Measurements from ENCODE around the gene CLSTN3. TPM values are rescaled to one million over a fixed set of nuclear protein-coding genes. Genes with fewer than 3 reads are reported as not detected.

CLSTN3 gene
- total RNA-seq, 1 donor from 2014 or later = 132 TPM

DNA sequence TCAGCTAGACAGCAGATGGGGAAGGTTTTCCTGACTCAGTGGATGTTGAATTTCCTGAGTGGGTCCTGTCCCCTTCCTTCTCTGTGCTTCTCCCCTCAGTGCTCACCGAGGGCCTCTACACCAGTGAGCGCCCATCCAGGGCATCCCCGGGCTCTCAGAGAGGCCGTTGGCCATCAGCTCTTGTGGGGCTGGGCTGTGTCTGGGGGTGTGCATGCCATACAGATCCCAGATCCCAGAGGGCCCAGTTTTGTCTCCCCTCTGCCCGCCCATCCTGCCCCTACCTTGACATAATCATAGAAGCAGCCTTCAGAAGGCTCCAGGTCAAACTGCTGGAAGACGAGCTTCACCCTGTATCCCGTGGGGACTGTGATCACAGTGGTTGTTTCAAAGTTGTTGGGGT, 39.0 kb upstream of the CLSTN3 start:
- H3K27ac ChIP-seq = peak overlapping the region; percentile 77 to 79
- H3K36me3 ChIP-seq = peaks cover 20 to 38% of the 10 kb centered on the region in 2 donors
- H3K4me3 ChIP-seq = peak overlapping the region; percentile 51 to 62
- H3K27me3 ChIP-seq = no peaks in the 10 kb centered on the region
- H3K4me1 ChIP-seq = peaks cover 0 to 12% of the 10 kb centered on the region in 2 donors
- no peaks in the 10 kb centered on the region for H3K9me3 ChIP-seq
- intact Hi-C loops (cut with DNase I) = loop anchor here (5.0 kb wide), 1 partner anchor 74 kb away; the partner anchor contains the start of gene LPCAT3
- peak in 1 of 2 donors; percentile 53 for DNase-seq (ENCODE audit: low spot score in 2 of 2)
- no peak for TF ChIP-seq CTCF (IDR thresholded peaks at IDR 0.05)

DNA sequence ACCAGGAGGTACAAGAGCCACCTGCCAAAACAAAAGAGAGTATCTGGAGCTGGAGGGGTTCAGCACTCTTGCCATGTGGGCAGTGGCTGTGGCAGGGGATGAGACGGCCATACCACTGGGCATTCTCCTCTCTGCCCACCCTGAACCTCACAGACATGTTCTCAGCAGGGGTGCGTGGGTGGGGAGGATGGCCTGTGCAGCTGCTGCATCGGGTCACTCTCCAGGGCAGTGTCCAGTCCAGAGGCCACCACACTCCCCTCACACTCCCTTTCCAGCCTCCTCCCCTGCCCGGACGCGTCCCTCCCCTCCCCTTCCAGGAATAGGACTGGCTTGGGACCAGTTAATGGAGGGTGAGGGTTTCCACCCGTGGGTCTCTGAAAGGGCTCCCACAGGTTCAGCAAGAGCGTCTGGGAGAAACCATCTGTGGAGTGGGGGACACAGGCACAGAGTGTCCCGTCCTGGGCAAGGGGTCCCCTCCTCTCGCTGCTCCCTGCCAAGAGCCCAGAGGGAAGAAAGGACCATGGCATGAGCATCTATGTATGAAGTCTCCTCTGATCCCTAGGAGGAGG, 38.4 kb upstream of the CLSTN3 start:
- H3K4me1 ChIP-seq = peaks cover 0 to 12% of the 10 kb centered on the region in 2 donors
- H3K36me3 ChIP-seq = peaks cover 17 to 32% of the 10 kb centered on the region in 2 donors
- H3K27ac ChIP-seq = peak overlapping the region; percentile 77 to 79
- intact Hi-C loops (cut with DNase I) = loop anchor here (1.0 to 5.0 kb wide), 4 partner anchors 12 to 74 kb away; partner anchors contain the start of genes C1RL, C1S and LPCAT3
- DNase-seq (ENCODE audit: low spot score in 2 of 2) = peak in 1 of 2 donors; percentile 79
- H3K27me3 ChIP-seq = no peaks in the 10 kb centered on the region
- H3K4me3 ChIP-seq = peak overlapping the region; percentile 51 to 62
- H3K9me3 ChIP-seq = no peaks in the 10 kb centered on the region
- no peak for TF ChIP-seq CTCF (IDR thresholded peaks at IDR 0.05)

- Histone ChIP-seq H3K4me3 (peak within 1 kb of the TSS; percentile 51 to 62), H3K9me3 (no peaks in the 10 kb centered on the region), H3K27ac (peak within 1 kb of the TSS; percentile 77 to 79), H3K4me1 (peaks cover 0 to 12% of the 10 kb centered on the region in 2 donors), H3K36me3 (peaks cover 17 to 27% of the 10 kb centered on the region in 2 donors), H3K27me3 (no peaks in the 10 kb centered on the region)
- DNase-seq (ENCODE audit: low spot score in 2 of 2) = peak; percentile 48 to 92
- TF ChIP-seq CTCF (IDR thresholded peaks at IDR 0.05) = peak; percentile 86 to 91 (median 87)
- intact Hi-C loops (cut with DNase I) = loop anchor here (1.0 to 5.0 kb wide), 4 partner anchors 13 to 75 kb away; partner anchors contain the start of genes C1RL, C1S and LPCAT3
Measured at GRCh38 chr12:7092229-7092985, 37.8 kb upstream of the CLSTN3 start, which contains the start of gene C1R. C1R (minus strand) TSS chr12:7092445; CDS start chr12:7092388, 57 bp downstream.

DNA sequence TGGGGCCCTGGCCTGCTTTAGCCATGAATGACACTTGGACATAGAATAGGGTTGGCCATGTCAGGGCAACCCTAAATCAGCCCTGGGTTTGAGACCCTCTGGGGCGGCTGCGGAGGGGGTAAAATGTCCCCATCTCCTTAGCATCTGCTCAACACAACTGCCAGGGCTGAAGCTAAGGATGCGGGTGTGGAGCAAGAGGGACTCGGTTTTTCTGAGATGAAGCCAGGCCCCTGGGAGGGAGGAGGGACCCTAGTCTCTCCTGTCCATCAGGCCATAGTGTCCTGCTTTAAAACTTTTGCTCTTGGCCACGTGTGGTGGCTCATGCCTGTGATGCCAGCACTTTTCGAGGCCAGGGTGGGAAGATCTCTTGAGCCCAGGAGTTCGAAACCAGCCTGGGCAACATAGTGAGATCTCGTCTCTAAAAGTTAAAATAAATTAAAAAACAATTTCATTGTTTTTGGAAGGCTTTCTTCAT, 37.1 kb upstream of the CLSTN3 start:
- intact Hi-C loops (cut with DNase I) = loop anchor here (1.0 to 5.0 kb wide), 4 partner anchors 14 to 76 kb away; partner anchors contain the start of genes C1RL, C1S and LPCAT3
- peak overlapping the region; percentile 77 to 79 for H3K27ac ChIP-seq
- peak in 1 of 2 donors; percentile 57 for DNase-seq (ENCODE audit: low spot score in 2 of 2)
- peak overlapping the region in 1 of 2 donors; percentile 62 for H3K4me3 ChIP-seq
- peaks cover 0 to 12% of the 10 kb centered on the region in 2 donors for H3K4me1 ChIP-seq
- peaks cover 12 to 27% of the 10 kb centered on the region in 2 donors for H3K36me3 ChIP-seq
- no peak for TF ChIP-seq CTCF (IDR thresholded peaks at IDR 0.05)
- no peaks in the 10 kb centered on the region for H3K9me3 ChIP-seq
- no peaks in the 10 kb centered on the region for H3K27me3 ChIP-seq

- Histone ChIP-seq H3K27me3 (no peaks in the 10 kb centered on the region), H3K4me3 (no peak overlapping the region), H3K9me3 (no peaks in the 10 kb centered on the region), H3K27ac (peak overlapping the region; percentile 77 to 79), H3K4me1 (peaks cover 0 to 12% of the 10 kb centered on the region in 2 donors), H3K36me3 (peaks cover 10 to 27% of the 10 kb centered on the region in 2 donors)
- intact Hi-C loops (cut with DNase I) = loop anchor here (5.0 kb wide), 1 partner anchor 76 kb away; the partner anchor contains the start of gene LPCAT3
- DNase-seq (ENCODE audit: low spot score in 2 of 2) = peak in 1 of 2 donors; percentile 47
- no peak for TF ChIP-seq CTCF (IDR thresholded peaks at IDR 0.05)
Measured at GRCh38 chr12:7093486-7093885, 36.7 kb upstream of the CLSTN3 start.

Measured in ascending aorta (tissue), 2 donors.